ENCODE measurements around the gene KRT86. TPM values are rescaled to one million over a fixed set of nuclear protein-coding genes. Genes with fewer than 3 reads are reported as not detected.

KRT86 gene
- polyA plus RNA-seq, 2 donors, result 0.04 to 0.10 TPM

GRCh38 chr12:52349196-52349595, 74.8 kb downstream of the KRT86 start:
- H3K4me3 ChIP-seq (ENCODE audit: low read depth in 1 of 2, low read length in 2 of 2), result no peak overlapping the region
- no peaks in the 10 kb centered on the region for H3K9me3 ChIP-seq (ENCODE audit: control insufficient read depth in 2 of 2, insufficient read depth in 1 of 2, low read depth in 1 of 2, low read length in 1 of 2)
- H3K4me1 ChIP-seq (ENCODE audit: control insufficient read depth in 2 of 2, insufficient read depth in 2 of 2, low read length in 1 of 2), result peaks cover 0 to 8% of the 10 kb centered on the region in 2 donors
- no peaks in the 10 kb centered on the region for H3K36me3 ChIP-seq (ENCODE audit: control insufficient read depth in 2 of 2, insufficient read depth in 2 of 2, low read length in 1 of 2)
- WGBS, 2 donors, result 69 to 71% methylated on average over 6 of the region's 6 CpGs
- no peak overlapping the region for H3K27ac ChIP-seq (ENCODE audit: low read depth in 2 of 2, low read length in 1 of 2)
- no peaks in the 10 kb centered on the region for H3K27me3 ChIP-seq (ENCODE audit: control insufficient read depth in 1 of 2, insufficient read depth in 2 of 2, low read length in 2 of 2)

- Histone ChIP-seq H3K27me3 (ENCODE audit: control insufficient read depth in 1 of 2, insufficient read depth in 2 of 2, low read length in 2 of 2) (no peaks in the 10 kb centered on the region), H3K9me3 (ENCODE audit: control insufficient read depth in 2 of 2, insufficient read depth in 1 of 2, low read depth in 1 of 2, low read length in 1 of 2) (no peaks in the 10 kb centered on the region), H3K4me1 (ENCODE audit: control insufficient read depth in 2 of 2, insufficient read depth in 2 of 2, low read length in 1 of 2) (peaks cover 0 to 8% of the 10 kb centered on the region in 2 donors), H3K4me3 (ENCODE audit: low read depth in 1 of 2, low read length in 2 of 2) (no peak overlapping the region), H3K27ac (ENCODE audit: low read depth in 2 of 2, low read length in 1 of 2) (no peak overlapping the region), H3K36me3 (ENCODE audit: control insufficient read depth in 2 of 2, insufficient read depth in 2 of 2, low read length in 1 of 2) (no peaks in the 10 kb centered on the region)
- WGBS, 2 donors, result 94 to 95% methylated on average over 8 of the region's 8 CpGs
Observed at GRCh38 chr12:52350021-52350620, 75.7 kb downstream of the KRT86 start.

GRCh38 chr12:52350786-52351185, 76.3 kb downstream of the KRT86 start:
- H3K4me1 ChIP-seq (ENCODE audit: control insufficient read depth in 2 of 2, insufficient read depth in 2 of 2, low read length in 1 of 2), result peaks cover 0 to 8% of the 10 kb centered on the region in 2 donors
- no peaks in the 10 kb centered on the region for H3K27me3 ChIP-seq (ENCODE audit: control insufficient read depth in 1 of 2, insufficient read depth in 2 of 2, low read length in 2 of 2)
- no peaks in the 10 kb centered on the region for H3K9me3 ChIP-seq (ENCODE audit: control insufficient read depth in 2 of 2, insufficient read depth in 1 of 2, low read depth in 1 of 2, low read length in 1 of 2)
- no peak overlapping the region for H3K4me3 ChIP-seq (ENCODE audit: low read depth in 1 of 2, low read length in 2 of 2)
- WGBS, 2 donors, result 91 to 97% methylated on average over 5 of the region's 5 CpGs
- H3K27ac ChIP-seq (ENCODE audit: low read depth in 2 of 2, low read length in 1 of 2), result no peak overlapping the region
- H3K36me3 ChIP-seq (ENCODE audit: control insufficient read depth in 2 of 2, insufficient read depth in 2 of 2, low read length in 1 of 2), result no peaks in the 10 kb centered on the region

- no peaks in the 10 kb centered on the region for H3K27me3 ChIP-seq (ENCODE audit: control insufficient read depth in 1 of 2, insufficient read depth in 2 of 2, low read length in 2 of 2)
- no peak overlapping the region for H3K27ac ChIP-seq (ENCODE audit: low read depth in 2 of 2, low read length in 1 of 2)
- WGBS, 2 donors, result 32 to 38% methylated on average over 9 of the region's 9 CpGs
- H3K4me3 ChIP-seq (ENCODE audit: low read depth in 1 of 2, low read length in 2 of 2), result no peak overlapping the region
- peaks cover 0 to 8% of the 10 kb centered on the region in 2 donors for H3K4me1 ChIP-seq (ENCODE audit: control insufficient read depth in 2 of 2, insufficient read depth in 2 of 2, low read length in 1 of 2)
- no peaks in the 10 kb centered on the region for H3K36me3 ChIP-seq (ENCODE audit: control insufficient read depth in 2 of 2, insufficient read depth in 2 of 2, low read length in 1 of 2)
- H3K9me3 ChIP-seq (ENCODE audit: control insufficient read depth in 2 of 2, insufficient read depth in 1 of 2, low read depth in 1 of 2, low read length in 1 of 2), result no peaks in the 10 kb centered on the region
Observed at GRCh38 chr12:52351196-52352059, 77.0 kb downstream of the KRT86 start.

GRCh38 chr12:52352951-52353350, 78.5 kb downstream of the KRT86 start:
- Histone ChIP-seq H3K36me3 (ENCODE audit: control insufficient read depth in 2 of 2, insufficient read depth in 2 of 2, low read length in 1 of 2) (no peaks in the 10 kb centered on the region), H3K9me3 (ENCODE audit: control insufficient read depth in 2 of 2, insufficient read depth in 1 of 2, low read depth in 1 of 2, low read length in 1 of 2) (no peaks in the 10 kb centered on the region), H3K4me3 (ENCODE audit: low read depth in 1 of 2, low read length in 2 of 2) (no peak overlapping the region), H3K4me1 (ENCODE audit: control insufficient read depth in 2 of 2, insufficient read depth in 2 of 2, low read length in 1 of 2) (peaks cover 0 to 6% of the 10 kb centered on the region in 2 donors), H3K27me3 (ENCODE audit: control insufficient read depth in 1 of 2, insufficient read depth in 2 of 2, low read length in 2 of 2) (no peaks in the 10 kb centered on the region), H3K27ac (ENCODE audit: low read depth in 2 of 2, low read length in 1 of 2) (no peak overlapping the region)
- 80 to 92% methylated on average over 2 of the region's 2 CpGs for WGBS, 2 donors

GRCh38 chr12:52353766-52354165, 79.3 kb downstream of the KRT86 start:
- Histone ChIP-seq H3K4me3 (ENCODE audit: low read depth in 1 of 2, low read length in 2 of 2) (no peak overlapping the region), H3K4me1 (ENCODE audit: control insufficient read depth in 2 of 2, insufficient read depth in 2 of 2, low read length in 1 of 2) (peaks cover 0 to 6% of the 10 kb centered on the region in 2 donors)
- WGBS, 2 donors, result 76% methylated on average over 3 of the region's 3 CpGs

GRCh38 chr12:52354200-52354599, 79.8 kb downstream of the KRT86 start:
- 27 to 40% methylated on average over 5 of the region's 5 CpGs for WGBS, 2 donors
- H3K4me3 ChIP-seq (ENCODE audit: low read depth in 1 of 2, low read length in 2 of 2), result no peak overlapping the region
- no peaks in the 10 kb centered on the region for H3K36me3 ChIP-seq (ENCODE audit: control insufficient read depth in 2 of 2, insufficient read depth in 2 of 2, low read length in 1 of 2)
- no peak overlapping the region for H3K27ac ChIP-seq (ENCODE audit: low read depth in 2 of 2, low read length in 1 of 2)
- H3K27me3 ChIP-seq (ENCODE audit: control insufficient read depth in 1 of 2, insufficient read depth in 2 of 2, low read length in 2 of 2), result no peaks in the 10 kb centered on the region
- H3K9me3 ChIP-seq (ENCODE audit: control insufficient read depth in 2 of 2, insufficient read depth in 1 of 2, low read depth in 1 of 2, low read length in 1 of 2), result no peaks in the 10 kb centered on the region
- peaks cover 0 to 6% of the 10 kb centered on the region in 2 donors for H3K4me1 ChIP-seq (ENCODE audit: control insufficient read depth in 2 of 2, insufficient read depth in 2 of 2, low read length in 1 of 2)

More at GRCh38 chr12:52353766-52354165, 79.3 kb downstream of the KRT86 start:
- Histone ChIP-seq H3K9me3 (ENCODE audit: control insufficient read depth in 2 of 2, insufficient read depth in 1 of 2, low read depth in 1 of 2, low read length in 1 of 2) (no peaks in the 10 kb centered on the region), H3K27ac (ENCODE audit: low read depth in 2 of 2, low read length in 1 of 2) (no peak overlapping the region), H3K36me3 (ENCODE audit: control insufficient read depth in 2 of 2, insufficient read depth in 2 of 2, low read length in 1 of 2) (no peaks in the 10 kb centered on the region), H3K27me3 (ENCODE audit: control insufficient read depth in 1 of 2, insufficient read depth in 2 of 2, low read length in 2 of 2) (no peaks in the 10 kb centered on the region)

GRCh38 chr12:52355176-52355575, 80.7 kb downstream of the KRT86 start:
- WGBS, 2 donors, result 93 to 94% methylated on average over 8 of the region's 8 CpGs
- Histone ChIP-seq H3K4me1 (ENCODE audit: control insufficient read depth in 2 of 2, insufficient read depth in 2 of 2, low read length in 1 of 2) (peaks cover 0 to 6% of the 10 kb centered on the region in 2 donors), H3K27me3 (ENCODE audit: control insufficient read depth in 1 of 2, insufficient read depth in 2 of 2, low read length in 2 of 2) (no peaks in the 10 kb centered on the region), H3K27ac (ENCODE audit: low read depth in 2 of 2, low read length in 1 of 2) (no peak overlapping the region), H3K36me3 (ENCODE audit: control insufficient read depth in 2 of 2, insufficient read depth in 2 of 2, low read length in 1 of 2) (no peaks in the 10 kb centered on the region), H3K4me3 (ENCODE audit: low read depth in 1 of 2, low read length in 2 of 2) (no peak overlapping the region), H3K9me3 (ENCODE audit: control insufficient read depth in 2 of 2, insufficient read depth in 1 of 2, low read depth in 1 of 2, low read length in 1 of 2) (no peaks in the 10 kb centered on the region)

GRCh38 chr12:52356031-52356761, 81.8 kb downstream of the KRT86 start:
- 91 to 92% methylated on average over 56 of the region's 56 CpGs for WGBS, 2 donors
- H3K27ac ChIP-seq (ENCODE audit: low read depth in 2 of 2, low read length in 1 of 2), result no peak overlapping the region
- no peaks in the 10 kb centered on the region for H3K9me3 ChIP-seq (ENCODE audit: control insufficient read depth in 2 of 2, insufficient read depth in 1 of 2, low read depth in 1 of 2, low read length in 1 of 2)
- H3K4me3 ChIP-seq (ENCODE audit: low read depth in 1 of 2, low read length in 2 of 2), result no peak overlapping the region
- H3K27me3 ChIP-seq (ENCODE audit: control insufficient read depth in 1 of 2, insufficient read depth in 2 of 2, low read length in 2 of 2), result no peaks in the 10 kb centered on the region
- no peaks in the 10 kb centered on the region for H3K36me3 ChIP-seq (ENCODE audit: control insufficient read depth in 2 of 2, insufficient read depth in 2 of 2, low read length in 1 of 2)
- peaks cover 0 to 7% of the 10 kb centered on the region in 2 donors for H3K4me1 ChIP-seq (ENCODE audit: control insufficient read depth in 2 of 2, insufficient read depth in 2 of 2, low read length in 1 of 2)

Measured in esophagus (tissue), 2 donors.